OCI-LY1 (cell line): ENCODE measurements around the gene TMPRSS3.

Experiments used
- H2AFZ ChIP-seq: fragments of 200-600 bp; sonication (generic), shearing (Covaris generic); 2 replicates; pipeline ENCODE4 v1.6.0; 2014; ENCODE audit warnings: antibody characterized with exemption, mild to moderate bottlenecking, low read length
- H3F3A ChIP-seq: fragments of 200-600 bp; sonication (generic), shearing (Covaris generic); 2 replicates; pipeline ENCODE4 v1.6.0; 2014; ENCODE audit warnings: mild to moderate bottlenecking, antibody characterized with exemption, low read length, moderate library complexity; ENCODE audit not compliant: insufficient read depth
- H3K27ac ChIP-seq: fragments of 200-600 bp; sonication (generic); 2 replicates; pipeline ENCODE4 v1.5.1; 2014; ENCODE audit warnings: low read length, mixed run types, mild to moderate bottlenecking, low read depth; ENCODE audit not compliant: poor library complexity, severe bottlenecking
- H3K27me3 ChIP-seq: fragments of 200-600 bp; sonication (generic); 2 replicates; pipeline ENCODE4 v1.6.0; 2014; ENCODE audit warnings: antibody characterized with exemption, mild to moderate bottlenecking, low read length, moderate library complexity; ENCODE audit not compliant: insufficient read depth
- H3K36me3 ChIP-seq: fragments of 200-600 bp; sonication (generic); 2 replicates; pipeline ENCODE4 v1.6.1; 2014; ENCODE audit warnings: mild to moderate bottlenecking, antibody characterized with exemption, low read length, moderate library complexity, mixed read lengths; ENCODE audit not compliant: insufficient read depth
- H3K4me1 ChIP-seq: fragments of 200-600 bp; sonication (generic); 2 replicates; pipeline ENCODE4 v1.5.1; 2014; ENCODE audit warnings: mild to moderate bottlenecking, low read length, moderate library complexity; ENCODE audit not compliant: insufficient read depth, severe bottlenecking
- H3K4me2 ChIP-seq: fragments of 200-600 bp; sonication (generic), shearing (Covaris generic); 2 replicates; pipeline ENCODE4 v1.6.1; 2014; ENCODE audit warnings: low read length
- H3K4me3 ChIP-seq: fragments of 200-600 bp; sonication (generic); 2 replicates; pipeline ENCODE4 v1.5.1; 2014; ENCODE audit warnings: low read length, low read depth, mild to moderate bottlenecking, mixed read lengths; ENCODE audit not compliant: poor library complexity, severe bottlenecking
- H3K79me2 ChIP-seq: fragments of 200-600 bp; shearing (Covaris generic); 2 replicates; pipeline ENCODE4 v1.6.1; 2016; ENCODE audit warnings: mixed run types, low read length, mixed read lengths; ENCODE audit not compliant: insufficient read depth
- H3K9ac ChIP-seq: fragments of 200-600 bp; sonication (generic), shearing (Covaris generic); 2 replicates; pipeline ENCODE4 v1.6.1; 2014; ENCODE audit warnings: mild to moderate bottlenecking, low read length, mixed read lengths
- H3K9me2 ChIP-seq: fragments of 200-600 bp; sonication (generic), shearing (Covaris generic); 2 replicates; pipeline ENCODE4 v1.6.1; 2014; ENCODE audit warnings: low read depth, mild to moderate bottlenecking, low read length, mixed read lengths
- H3K9me3 ChIP-seq: fragments of 200-600 bp; shearing (Covaris generic); 2 replicates; pipeline ENCODE4 v1.6.1; 2014; ENCODE audit warnings: low read length, mixed read lengths
- H4K20me1 ChIP-seq: fragments of 200-600 bp; sonication (generic), shearing (Covaris generic); 2 replicates; pipeline ENCODE4 v1.6.0; 2016; ENCODE audit warnings: mild to moderate bottlenecking, low read length; ENCODE audit not compliant: insufficient read depth
- EZH2 ChIP-seq: fragments of 200-600 bp; sonication (generic), shearing (Covaris generic); IDR thresholded peaks from 2 replicates; pipeline ENCODE4 v1.8.0; 2017; ENCODE audit warnings: borderline replicate concordance, mixed run types, mild to moderate bottlenecking, antibody characterized with exemption, low read length, moderate library complexity, mixed read lengths
- TF ChIP-seq, protein P1 (sequence below): fragments of 200-600 bp; sonication (generic), shearing (Covaris generic); IDR thresholded peaks from 2 replicates; pipeline ENCODE4 v1.5.1; 2017; ENCODE audit warnings: mild to moderate bottlenecking, antibody characterized with exemption, low read length, moderate library complexity, mixed read lengths

The TMPRSS3 gene

DNA sequence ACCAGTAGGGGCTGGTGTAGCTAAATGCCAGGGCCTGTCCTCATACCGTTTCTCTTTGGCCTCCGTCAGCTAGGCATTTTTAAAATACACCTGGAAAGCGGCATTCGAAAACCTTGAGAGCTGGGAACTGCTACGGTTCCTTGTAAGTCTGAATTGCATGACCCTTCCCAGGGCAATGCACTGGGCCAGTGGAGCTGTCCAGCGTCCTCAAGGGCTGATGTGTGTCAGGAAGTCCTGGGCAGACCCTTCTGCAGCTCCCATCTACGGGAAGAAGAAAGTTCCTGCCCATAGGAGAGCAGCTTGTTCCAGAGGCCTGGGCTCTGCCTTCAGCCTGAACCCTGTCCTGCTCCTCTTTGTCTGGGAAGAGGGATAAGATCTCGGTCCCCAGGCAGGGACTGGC is 41.9 kb upstream of the TMPRSS3 start:
- Histone ChIP-seq H3K9ac (no peak overlapping the region), H3K4me1 (no peaks in the 10 kb centered on the region)

DNA sequence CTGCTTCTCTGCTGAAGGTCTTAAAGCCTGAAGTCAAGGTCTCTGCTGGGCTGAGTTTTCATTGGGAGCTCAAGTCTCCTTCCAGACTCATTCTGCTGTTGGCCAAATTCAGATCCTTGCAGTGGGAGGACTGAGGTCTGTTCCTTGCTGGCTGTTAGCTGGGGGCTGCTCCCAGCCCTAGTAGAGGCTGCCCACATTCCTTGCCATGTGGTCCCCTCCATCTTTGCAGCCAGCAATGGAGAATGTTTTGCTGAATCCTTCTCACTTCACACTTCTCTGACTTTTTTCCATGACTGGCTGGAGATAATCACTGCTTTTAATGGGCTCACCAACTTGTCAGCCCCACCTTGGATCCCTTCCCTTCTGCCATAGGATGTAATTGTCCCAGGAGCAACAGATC is 41.1 kb upstream of the TMPRSS3 start:
- Histone ChIP-seq H3K9me2 (no peaks in the 10 kb centered on the region), H3K27ac (no peak overlapping the region), H3F3A (no peaks in the 10 kb centered on the region), H2AFZ (no peak overlapping the region), H3K9me3 (peaks cover 7% of the 10 kb centered on the region), H3K4me3 (no peak overlapping the region), H3K36me3 (no peaks in the 10 kb centered on the region), H3K4me2 (no peak overlapping the region), H3K4me1 (no peaks in the 10 kb centered on the region), H3K9ac (no peak overlapping the region), H4K20me1 (no peaks in the 10 kb centered on the region), H3K79me2 (no peaks in the 10 kb centered on the region), H3K27me3 (peaks cover 27% of the 10 kb centered on the region; the same call in 1 of the 2 replicates)
- TF ChIP-seq, protein P1, sequence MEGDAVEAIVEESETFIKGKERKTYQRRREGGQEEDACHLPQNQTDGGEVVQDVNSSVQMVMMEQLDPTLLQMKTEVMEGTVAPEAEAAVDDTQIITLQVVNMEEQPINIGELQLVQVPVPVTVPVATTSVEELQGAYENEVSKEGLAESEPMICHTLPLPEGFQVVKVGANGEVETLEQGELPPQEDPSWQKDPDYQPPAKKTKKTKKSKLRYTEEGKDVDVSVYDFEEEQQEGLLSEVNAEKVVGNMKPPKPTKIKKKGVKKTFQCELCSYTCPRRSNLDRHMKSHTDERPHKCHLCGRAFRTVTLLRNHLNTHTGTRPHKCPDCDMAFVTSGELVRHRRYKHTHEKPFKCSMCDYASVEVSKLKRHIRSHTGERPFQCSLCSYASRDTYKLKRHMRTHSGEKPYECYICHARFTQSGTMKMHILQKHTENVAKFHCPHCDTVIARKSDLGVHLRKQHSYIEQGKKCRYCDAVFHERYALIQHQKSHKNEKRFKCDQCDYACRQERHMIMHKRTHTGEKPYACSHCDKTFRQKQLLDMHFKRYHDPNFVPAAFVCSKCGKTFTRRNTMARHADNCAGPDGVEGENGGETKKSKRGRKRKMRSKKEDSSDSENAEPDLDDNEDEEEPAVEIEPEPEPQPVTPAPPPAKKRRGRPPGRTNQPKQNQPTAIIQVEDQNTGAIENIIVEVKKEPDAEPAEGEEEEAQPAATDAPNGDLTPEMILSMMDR = no peak
- TF ChIP-seq EZH2 = no peak

More for the DNA sequence above, 41.9 kb upstream of the TMPRSS3 start:
- no peak for TF ChIP-seq EZH2
- TF ChIP-seq, protein P1 = no peak
- Histone ChIP-seq H3K27me3 (peaks cover 20% of the 10 kb centered on the region; the same call in 1 of the 2 replicates), H3K4me3 (no peak overlapping the region), H4K20me1 (no peaks in the 10 kb centered on the region), H3K9me2 (no peaks in the 10 kb centered on the region), H3F3A (no peaks in the 10 kb centered on the region), H3K27ac (no peak overlapping the region), H3K79me2 (no peaks in the 10 kb centered on the region), H3K36me3 (no peaks in the 10 kb centered on the region), H2AFZ (no peak overlapping the region), H3K4me2 (no peak overlapping the region), H3K9me3 (peaks cover 2% of the 10 kb centered on the region)

DNA sequence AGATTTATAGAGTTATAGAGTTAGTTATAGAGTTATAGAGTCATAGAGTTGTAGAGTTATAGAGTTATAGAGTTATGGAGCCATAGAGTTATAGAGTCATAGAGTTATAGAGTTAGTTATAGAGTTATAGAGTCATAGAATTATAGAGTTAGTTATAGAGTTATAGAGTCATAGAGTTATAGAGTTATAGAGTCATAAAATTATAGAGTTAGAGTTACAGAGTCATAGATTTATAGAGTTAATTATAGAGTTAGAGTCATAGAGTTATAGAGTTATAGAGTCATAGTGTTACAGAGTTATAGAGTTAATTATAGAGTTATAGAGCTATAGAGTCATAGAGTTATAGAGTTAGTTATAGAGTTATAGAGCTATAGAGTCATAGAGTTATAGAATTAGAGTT is 40.0 kb upstream of the TMPRSS3 start:
- Histone ChIP-seq H3K9me3 (peaks cover 7% of the 10 kb centered on the region), H2AFZ (no peak overlapping the region), H3K27ac (no peak overlapping the region), H3K4me3 (no peak overlapping the region), H4K20me1 (no peaks in the 10 kb centered on the region), H3K27me3 (peaks cover 27% of the 10 kb centered on the region; the same call in 1 of the 2 replicates), H3K79me2 (no peaks in the 10 kb centered on the region), H3K4me1 (no peaks in the 10 kb centered on the region), H3K9me2 (no peaks in the 10 kb centered on the region), H3K9ac (no peak overlapping the region), H3K4me2 (no peak overlapping the region), H3K36me3 (no peaks in the 10 kb centered on the region), H3F3A (no peaks in the 10 kb centered on the region)
- TF ChIP-seq, protein P1 = no peak
- no peak for TF ChIP-seq EZH2
